Skeletal muscle tissue (tissue), 4 donors: ENCODE results near the gene LUC7L. TPM values are rescaled to one million over a fixed set of nuclear protein-coding genes. Genes with fewer than 3 reads are reported as not detected.
"Not testable (repeated sequence)": the region's sequence is repeated elsewhere in the genome, so short reads cannot be mapped to it uniquely, and the experiment has no call there.

ENCODE experiments used
- H3K27ac ChIP-seq: one replicate; pipeline ENCODE4 v1.7.0; 2013; ENCODE audit warnings: mild to moderate bottlenecking, low read depth, low read length, inconsistent platforms
- H3K27me3 ChIP-seq, 3 donors: one replicate each; pipeline ENCODE4 v1.7.0; 2013; ENCODE audit warnings: low read length in 3 of 3; ENCODE audit not compliant: control insufficient read depth in 3 of 3, insufficient read depth in 3 of 3
- H3K36me3 ChIP-seq, 3 donors: one replicate each; pipeline ENCODE4 v1.7.0; 2013; ENCODE audit warnings: low read length in 3 of 3; ENCODE audit not compliant: control insufficient read depth in 3 of 3, insufficient read depth in 3 of 3
- H3K4me1 ChIP-seq, 3 donors: one replicate each; pipeline ENCODE4 v1.7.0; 2013; ENCODE audit warnings: low read length in 3 of 3, mild to moderate bottlenecking in 3 of 3; ENCODE audit not compliant: control insufficient read depth in 3 of 3, insufficient read depth in 3 of 3
- H3K4me3 ChIP-seq, 3 donors: one replicate each; pipeline ENCODE4 v1.7.0; 2013; ENCODE audit warnings: low read length in 3 of 3
- H3K9ac ChIP-seq, 3 donors: one replicate each; pipeline ENCODE4 v1.7.0; 2013; ENCODE audit warnings: low read length in 3 of 3, mild to moderate bottlenecking in 3 of 3, moderate library complexity in 2 of 3, low read depth in 1 of 3
- H3K9me3 ChIP-seq, 3 donors: one replicate each; pipeline ENCODE4 v1.7.0; 2013; ENCODE audit warnings: low read length in 3 of 3; ENCODE audit not compliant: control insufficient read depth in 3 of 3
- total RNA-seq: library from RNA; depleted of rRNA; stranded (reverse); fragments of >200 nt; gene quantifications from one replicate; pipeline ENCODE4 v1.2.3, GENCODE V29; 2014
- donor health status: Osteomylitis.

LUC7L gene
- total RNA-seq, 1 donor from 2014 or later = 38.1 TPM

DNA sequence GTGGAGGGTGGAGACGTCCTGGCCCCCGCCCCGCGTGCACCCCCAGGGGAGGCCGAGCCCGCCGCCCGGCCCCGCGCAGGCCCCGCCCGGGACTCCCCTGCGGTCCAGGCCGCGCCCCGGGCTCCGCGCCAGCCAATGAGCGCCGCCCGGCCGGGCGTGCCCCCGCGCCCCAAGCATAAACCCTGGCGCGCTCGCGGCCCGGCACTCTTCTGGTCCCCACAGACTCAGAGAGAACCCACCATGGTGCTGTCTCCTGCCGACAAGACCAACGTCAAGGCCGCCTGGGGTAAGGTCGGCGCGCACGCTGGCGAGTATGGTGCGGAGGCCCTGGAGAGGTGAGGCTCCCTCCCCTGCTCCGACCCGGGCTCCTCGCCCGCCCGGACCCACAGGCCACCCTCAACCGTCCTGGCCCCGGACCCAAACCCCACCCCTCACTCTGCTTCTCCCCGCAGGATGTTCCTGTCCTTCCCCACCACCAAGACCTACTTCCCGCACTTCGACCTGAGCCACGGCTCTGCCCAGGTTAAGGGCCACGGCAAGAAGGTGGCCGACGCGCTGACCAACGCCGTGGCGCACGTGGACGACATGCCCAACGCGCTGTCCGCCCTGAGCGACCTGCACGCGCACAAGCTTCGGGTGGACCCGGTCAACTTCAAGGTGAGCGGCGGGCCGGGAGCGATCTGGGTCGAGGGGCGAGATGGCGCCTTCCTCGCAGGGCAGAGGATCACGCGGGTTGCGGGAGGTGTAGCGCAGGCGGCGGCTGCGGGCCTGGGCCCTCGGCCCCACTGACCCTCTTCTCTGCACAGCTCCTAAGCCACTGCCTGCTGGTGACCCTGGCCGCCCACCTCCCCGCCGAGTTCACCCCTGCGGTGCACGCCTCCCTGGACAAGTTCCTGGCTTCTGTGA lies 52.5 kb downstream of the LUC7L start, which contains the start of gene HBA1:
Gene HBA1 (plus strand): TSS at position 204 of the 906 bp plus-strand sequence. CDS start 37 bp downstream, at position 241.
- peaks cover 44 to 53% (median 51%) of the 10 kb centered on the region in 3 donors for H3K27me3 ChIP-seq
- H3K9me3 ChIP-seq, H3K27ac ChIP-seq, H3K36me3 ChIP-seq, H3K4me3 ChIP-seq, H3K9ac ChIP-seq: not testable (repeated sequence)
- H3K4me1 ChIP-seq = peaks cover 8 to 11% (median 9%) of the 10 kb centered on the region in 3 donors

DNA sequence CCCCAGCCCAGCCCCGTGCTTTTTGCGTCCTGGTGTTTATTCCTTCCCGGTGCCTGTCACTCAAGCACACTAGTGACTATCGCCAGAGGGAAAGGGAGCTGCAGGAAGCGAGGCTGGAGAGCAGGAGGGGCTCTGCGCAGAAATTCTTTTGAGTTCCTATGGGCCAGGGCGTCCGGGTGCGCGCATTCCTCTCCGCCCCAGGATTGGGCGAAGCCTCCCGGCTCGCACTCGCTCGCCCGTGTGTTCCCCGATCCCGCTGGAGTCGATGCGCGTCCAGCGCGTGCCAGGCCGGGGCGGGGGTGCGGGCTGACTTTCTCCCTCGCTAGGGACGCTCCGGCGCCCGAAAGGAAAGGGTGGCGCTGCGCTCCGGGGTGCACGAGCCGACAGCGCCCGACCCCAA lies 53.2 kb downstream of the LUC7L start:
- H3K4me1 ChIP-seq, H3K27ac ChIP-seq, H3K36me3 ChIP-seq, H3K9ac ChIP-seq, H3K4me3 ChIP-seq, H3K9me3 ChIP-seq: not testable (repeated sequence)
- H3K27me3 ChIP-seq = peaks cover 41 to 59% (median 53%) of the 10 kb centered on the region in 3 donors

DNA sequence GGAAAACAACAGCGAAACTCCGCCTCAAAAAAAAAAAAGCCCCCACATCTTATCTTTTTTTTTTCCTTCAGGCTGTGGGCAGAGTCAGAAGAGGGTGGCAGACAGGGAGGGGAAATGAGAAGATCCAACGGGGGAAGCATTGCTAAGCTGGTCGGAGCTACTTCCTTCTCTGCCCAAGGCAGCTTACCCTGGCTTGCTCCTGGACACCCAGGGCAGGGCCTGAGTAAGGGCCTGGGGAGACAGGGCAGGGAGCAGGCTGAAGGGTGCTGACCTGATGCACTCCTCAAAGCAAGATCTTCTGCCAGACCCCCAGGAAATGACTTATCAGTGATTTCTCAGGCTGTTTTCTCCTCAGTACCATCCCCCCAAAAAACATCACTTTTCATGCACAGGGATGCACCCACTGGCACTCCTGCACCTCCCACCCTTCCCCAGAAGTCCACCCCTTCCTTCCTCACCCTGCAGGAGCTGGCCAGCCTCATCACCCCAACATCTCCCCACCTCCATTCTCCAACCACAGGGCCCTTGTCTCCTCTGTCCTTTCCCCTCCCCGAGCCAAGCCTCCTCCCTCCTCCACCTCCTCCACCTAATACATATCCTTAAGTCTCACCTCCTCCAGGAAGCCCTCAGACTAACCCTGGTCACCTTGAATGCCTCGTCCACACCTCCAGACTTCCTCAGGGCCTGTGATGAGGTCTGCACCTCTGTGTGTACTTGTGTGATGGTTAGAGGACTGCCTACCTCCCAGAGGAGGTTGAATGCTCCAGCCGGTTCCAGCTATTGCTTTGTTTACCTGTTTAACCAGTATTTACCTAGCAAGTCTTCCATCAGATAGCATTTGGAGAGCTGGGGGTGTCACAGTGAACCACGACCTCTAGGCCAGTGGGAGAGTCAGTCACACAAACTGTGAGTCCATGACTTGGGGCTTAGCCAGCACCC lies 54.0 kb downstream of the LUC7L start:
- H3K36me3 ChIP-seq = no peaks in the 10 kb centered on the region
- H3K4me1 ChIP-seq = no peaks in the 10 kb centered on the region
- no peak overlapping the region for H3K4me3 ChIP-seq
- H3K27ac ChIP-seq = no peak overlapping the region
- peaks cover 44 to 64% (median 53%) of the 10 kb centered on the region in 3 donors for H3K27me3 ChIP-seq
- no peak overlapping the region for H3K9ac ChIP-seq
- no peaks in the 10 kb centered on the region for H3K9me3 ChIP-seq

DNA sequence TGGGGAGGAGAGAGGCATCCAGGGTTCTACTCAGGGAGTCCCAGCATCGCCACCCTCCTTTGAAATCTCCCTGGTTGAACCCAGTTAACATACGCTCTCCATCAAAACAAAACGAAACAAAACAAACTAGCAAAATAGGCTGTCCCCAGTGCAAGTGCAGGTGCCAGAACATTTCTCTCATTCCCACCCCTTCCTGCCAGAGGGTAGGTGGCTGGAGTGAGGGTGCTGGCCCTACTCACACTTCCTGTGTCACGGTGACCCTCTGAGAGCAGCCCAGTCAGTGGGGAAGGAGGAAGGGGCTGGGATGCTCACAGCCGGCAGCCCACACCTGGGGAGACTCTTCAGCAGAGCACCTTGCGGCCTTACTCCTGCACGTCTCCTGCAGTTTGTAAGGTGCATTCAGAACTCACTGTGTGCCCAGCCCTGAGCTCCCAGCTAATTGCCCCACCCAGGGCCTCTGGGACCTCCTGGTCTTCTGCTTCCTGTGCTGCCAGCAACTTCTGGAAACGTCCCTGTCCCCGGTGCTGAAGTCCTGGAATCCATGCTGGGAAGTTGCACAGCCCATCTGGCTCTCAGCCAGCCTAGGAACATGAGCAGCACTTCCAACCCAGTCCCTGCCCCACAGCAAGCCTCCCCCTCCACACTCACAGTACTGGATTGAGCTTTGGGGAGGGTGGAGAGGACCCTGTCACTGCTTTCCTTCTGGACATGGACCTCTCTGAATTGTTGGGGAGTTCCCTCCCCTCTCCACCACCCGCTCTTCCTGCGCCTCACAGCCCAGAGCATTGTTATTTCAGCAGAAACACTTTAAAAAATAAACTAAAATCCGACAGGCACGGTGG lies 55.1 kb downstream of the LUC7L start:
- peaks cover 44 to 60% (median 47%) of the 10 kb centered on the region in 3 donors for H3K27me3 ChIP-seq
- not testable (repeated sequence) for H3K4me1 ChIP-seq, H3K9me3 ChIP-seq, H3K9ac ChIP-seq, H3K36me3 ChIP-seq, H3K27ac ChIP-seq, H3K4me3 ChIP-seq

DNA sequence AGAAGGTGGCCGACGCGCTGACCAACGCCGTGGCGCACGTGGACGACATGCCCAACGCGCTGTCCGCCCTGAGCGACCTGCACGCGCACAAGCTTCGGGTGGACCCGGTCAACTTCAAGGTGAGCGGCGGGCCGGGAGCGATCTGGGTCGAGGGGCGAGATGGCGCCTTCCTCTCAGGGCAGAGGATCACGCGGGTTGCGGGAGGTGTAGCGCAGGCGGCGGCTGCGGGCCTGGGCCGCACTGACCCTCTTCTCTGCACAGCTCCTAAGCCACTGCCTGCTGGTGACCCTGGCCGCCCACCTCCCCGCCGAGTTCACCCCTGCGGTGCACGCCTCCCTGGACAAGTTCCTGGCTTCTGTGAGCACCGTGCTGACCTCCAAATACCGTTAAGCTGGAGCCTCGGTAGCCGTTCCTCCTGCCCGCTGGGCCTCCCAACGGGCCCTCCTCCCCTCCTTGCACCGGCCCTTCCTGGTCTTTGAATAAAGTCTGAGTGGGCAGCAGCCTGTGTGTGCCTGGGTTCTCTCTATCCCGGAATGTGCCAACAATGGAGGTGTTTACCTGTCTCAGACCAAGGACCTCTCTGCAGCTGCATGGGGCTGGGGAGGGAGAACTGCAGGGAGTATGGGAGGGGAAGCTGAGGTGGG lies 55.9 kb downstream of the LUC7L start:
- H3K4me1 ChIP-seq, H3K4me3 ChIP-seq, H3K36me3 ChIP-seq, H3K27ac ChIP-seq, H3K9ac ChIP-seq, H3K9me3 ChIP-seq: not testable (repeated sequence)
- peaks cover 45 to 62% (median 49%) of the 10 kb centered on the region in 3 donors for H3K27me3 ChIP-seq

DNA sequence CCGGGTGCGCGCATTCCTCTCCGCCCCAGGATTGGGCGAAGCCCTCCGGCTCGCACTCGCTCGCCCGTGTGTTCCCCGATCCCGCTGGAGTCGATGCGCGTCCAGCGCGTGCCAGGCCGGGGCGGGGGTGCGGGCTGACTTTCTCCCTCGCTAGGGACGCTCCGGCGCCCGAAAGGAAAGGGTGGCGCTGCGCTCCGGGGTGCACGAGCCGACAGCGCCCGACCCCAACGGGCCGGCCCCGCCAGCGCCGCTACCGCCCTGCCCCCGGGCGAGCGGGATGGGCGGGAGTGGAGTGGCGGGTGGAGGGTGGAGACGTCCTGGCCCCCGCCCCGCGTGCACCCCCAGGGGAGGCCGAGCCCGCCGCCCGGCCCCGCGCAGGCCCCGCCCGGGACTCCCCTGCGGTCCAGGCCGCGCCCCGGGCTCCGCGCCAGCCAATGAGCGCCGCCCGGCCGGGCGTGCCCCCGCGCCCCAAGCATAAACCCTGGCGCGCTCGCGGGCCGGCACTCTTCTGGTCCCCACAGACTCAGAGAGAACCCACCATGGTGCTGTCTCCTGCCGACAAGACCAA lies 56.8 kb downstream of the LUC7L start, which contains the start of gene HBA2:
Gene HBA2 (plus strand): TSS at position 503 of the 568 bp plus-strand sequence. CDS start 37 bp downstream, at position 540.
- H3K9ac ChIP-seq, H3K4me3 ChIP-seq, H3K27ac ChIP-seq, H3K36me3 ChIP-seq, H3K9me3 ChIP-seq, H3K4me1 ChIP-seq: not testable (repeated sequence)
- peaks cover 45 to 62% (median 49%) of the 10 kb centered on the region in 3 donors for H3K27me3 ChIP-seq

DNA sequence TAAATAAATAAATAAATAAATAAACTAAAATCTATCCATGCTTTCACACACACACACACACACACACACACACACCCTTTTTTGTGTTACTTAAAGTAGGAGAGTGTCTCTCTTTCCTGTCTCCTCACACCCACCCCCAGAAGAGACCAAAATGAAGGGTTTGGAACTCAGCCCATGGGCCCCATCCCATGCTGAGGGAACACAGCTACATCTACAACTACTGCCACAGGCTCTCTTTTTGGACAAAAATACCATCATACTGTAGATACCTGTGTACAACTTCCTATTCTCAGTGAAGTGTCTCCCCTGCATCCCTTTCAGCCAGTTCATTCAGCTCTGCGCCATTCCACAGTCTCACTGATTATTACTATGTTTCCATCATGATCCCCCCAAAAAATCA lies 58.5 kb downstream of the LUC7L start:
- no peak overlapping the region for H3K27ac ChIP-seq
- H3K9ac ChIP-seq = no peak overlapping the region
- H3K4me1 ChIP-seq = peaks cover 9 to 14% (median 14%) of the 10 kb centered on the region in 3 donors
- H3K27me3 ChIP-seq = peaks cover 59 to 74% (median 60%) of the 10 kb centered on the region in 3 donors
- H3K4me3 ChIP-seq = no peak overlapping the region
- no peaks in the 10 kb centered on the region for H3K36me3 ChIP-seq
- no peaks in the 10 kb centered on the region for H3K9me3 ChIP-seq

DNA sequence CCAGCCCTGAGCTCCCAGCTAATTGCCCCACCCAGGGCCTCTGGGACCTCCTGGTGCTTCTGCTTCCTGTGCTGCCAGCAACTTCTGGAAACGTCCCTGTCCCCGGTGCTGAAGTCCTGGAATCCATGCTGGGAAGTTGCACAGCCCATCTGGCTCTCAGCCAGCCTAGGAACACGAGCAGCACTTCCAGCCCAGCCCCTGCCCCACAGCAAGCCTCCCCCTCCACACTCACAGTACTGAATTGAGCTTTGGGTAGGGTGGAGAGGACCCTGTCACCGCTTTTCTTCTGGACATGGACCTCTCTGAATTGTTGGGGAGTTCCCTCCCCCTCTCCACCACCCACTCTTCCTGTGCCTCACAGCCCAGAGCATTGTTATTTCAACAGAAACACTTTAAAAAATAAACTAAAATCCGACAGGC lies 59.2 kb downstream of the LUC7L start:
- not testable (repeated sequence) for H3K36me3 ChIP-seq, H3K9me3 ChIP-seq, H3K9ac ChIP-seq, H3K4me3 ChIP-seq, H3K27ac ChIP-seq
- peaks cover 61 to 74% (median 61%) of the 10 kb centered on the region in 3 donors for H3K27me3 ChIP-seq
- peaks cover 14 to 21% (median 20%) of the 10 kb centered on the region in 3 donors for H3K4me1 ChIP-seq
